Endodermal cell (in vitro differentiated cells): ENCODE measurements around the gene DLST. TPM values are rescaled to one million over a fixed set of nuclear protein-coding genes. Genes with fewer than 3 reads are reported as not detected.

Source experiments
- DNase-seq: peaks from one replicate; pipeline ENCODE4 v3.0.0-alpha.2; 2017
- H3K27ac ChIP-seq: 2 replicates; pipeline ENCODE4 v1.5.1; 2013; ENCODE audit warnings: mild to moderate bottlenecking, low read depth, low read length, moderate library complexity
- H3K27me3 ChIP-seq: 2 replicates; pipeline ENCODE4 v1.6.1; 2013; ENCODE audit warnings: mild to moderate bottlenecking, low read length, moderate library complexity; ENCODE audit not compliant: insufficient read depth, control insufficient read depth, poor library complexity, severe bottlenecking
- H3K36me3 ChIP-seq: 2 replicates; pipeline ENCODE4 v1.7.0; 2013; ENCODE audit warnings: mild to moderate bottlenecking, low read length, moderate library complexity; ENCODE audit not compliant: control insufficient read depth, insufficient read depth
- H3K4me1 ChIP-seq: one replicate; pipeline ENCODE4 v1.7.0; 2013; ENCODE audit warnings: low read length; ENCODE audit not compliant: control insufficient read depth, insufficient read depth
- H3K4me3 ChIP-seq: 2 replicates; pipeline ENCODE4 v1.5.1; 2013; ENCODE audit warnings: mild to moderate bottlenecking, low read length, moderate library complexity
- H3K9ac ChIP-seq: 2 replicates; pipeline ENCODE4 v1.6.1; 2013; ENCODE audit warnings: mild to moderate bottlenecking, low read length, moderate library complexity; ENCODE audit not compliant: poor library complexity, severe bottlenecking; ENCODE audit errors: extremely low read depth
- H3K9me3 ChIP-seq: 2 replicates; pipeline ENCODE4 v1.6.1; 2013; ENCODE audit warnings: mild to moderate bottlenecking, low read length, moderate library complexity; ENCODE audit not compliant: control insufficient read depth
- H3K27ac Mint-ChIP-seq: 2 replicates; pipeline ENCODE4 v1.8.0; 2020; ENCODE audit warnings: mixed read lengths
- H3K27me3 Mint-ChIP-seq: 2 replicates; pipeline ENCODE4 v1.8.0; 2021; ENCODE audit warnings: mild to moderate bottlenecking, mixed read lengths; ENCODE audit not compliant: insufficient read depth
- H3K36me3 Mint-ChIP-seq: 2 replicates; pipeline ENCODE4 v1.8.0; 2020; ENCODE audit warnings: low read depth, mixed read lengths
- H3K4me1 Mint-ChIP-seq: 2 replicates; pipeline ENCODE4 v1.8.0; 2020; ENCODE audit warnings: mixed read lengths
- H3K4me3 Mint-ChIP-seq: 2 replicates; pipeline ENCODE4 v1.8.0; 2020; ENCODE audit warnings: mild to moderate bottlenecking, moderate library complexity, mixed read lengths
- H3K9me3 Mint-ChIP-seq: 2 replicates; pipeline ENCODE4 v1.8.0; 2020; ENCODE audit warnings: mild to moderate bottlenecking, mixed read lengths
- CTCF ChIP-seq: fragments of 200-600 bp; sonication (generic); conservative IDR thresholded peaks from 2 replicates; pipeline ENCODE4 v1.5.0; 2021; ENCODE audit warnings: antibody characterized with exemption, mild to moderate bottlenecking
- WGBS, 2 experiments: methylation state at CpG; one replicate each; pipeline versions ENCODE4 v1.1.5 to v1.1.7; 2013; ENCODE audit warnings: missing lambda C conversion rate in 2 of 2, mixed read lengths in 1 of 2; ENCODE audit not compliant: insufficient coverage in 1 of 2, insufficient read length in 1 of 2; 5-methylcytosine and 5-hydroxymethylcytosine counted together
- total RNA-seq, 2 donors: library from RNA; stranded (reverse); fragmentation: NEBNext Ultra II Directional in 1 of 2; extraction: Animal tissue kit (Norgen Biotek cat#: 25700) in 1 of 2; gene quantifications; 2 replicates in 1 of 2; 3 replicates in 1 of 2; pipeline ENCODE4 v1.2.1, GENCODE V29; 2021

The DLST gene
- total RNA-seq, 2 donors from 2014 or later: 119 to 126 TPM

- Histone ChIP-seq H3K27ac (no peak overlapping the region), H3K9ac (no peak overlapping the region), H3K4me1 (peaks cover 11% of the 10 kb centered on the region), H3K27me3 (peaks cover 17% of the 10 kb centered on the region), H3K4me3 (no peak overlapping the region), H3K36me3 (no peaks in the 10 kb centered on the region), H3K9me3 (no peaks in the 10 kb centered on the region)
- Mint-ChIP-seq H3K4me1 (peaks cover 20% of the 10 kb centered on the region), H3K4me3 (no peak overlapping the region), H3K9me3 (no peaks in the 10 kb centered on the region), H3K27me3 (peaks cover 4% of the 10 kb centered on the region), H3K27ac (peak overlapping the region; percentile 36), H3K36me3 (no peaks in the 10 kb centered on the region)
- no peak for TF ChIP-seq CTCF
- WGBS, 2 experiments: 82 to 93% methylated on average over 4 to 9 of the region's 9 CpGs
- no peak for DNase-seq
Observed at GRCh38 chr14:74950795-74951442, 69.2 kb downstream of the DLST start.

GRCh38 chr14:74951443-74952179, 69.9 kb downstream of the DLST start:
- Histone ChIP-seq H3K9me3 (no peaks in the 10 kb centered on the region), H3K4me1 (peaks cover 11% of the 10 kb centered on the region), H3K9ac (no peak overlapping the region), H3K27ac (no peak overlapping the region), H3K4me3 (no peak overlapping the region), H3K36me3 (no peaks in the 10 kb centered on the region), H3K27me3 (peaks cover 24% of the 10 kb centered on the region)
- no peak for DNase-seq
- Mint-ChIP-seq H3K4me3 (no peak overlapping the region), H3K27ac (peak overlapping the region; percentile 36), H3K4me1 (peaks cover 17% of the 10 kb centered on the region), H3K9me3 (no peaks in the 10 kb centered on the region), H3K27me3 (peaks cover 9% of the 10 kb centered on the region), H3K36me3 (no peaks in the 10 kb centered on the region)
- WGBS, 2 experiments: 83 to 84% methylated on average over 7 to 15 of the region's 15 CpGs
- no peak for TF ChIP-seq CTCF

GRCh38 chr14:74952180-74952665, 70.5 kb downstream of the DLST start:
- Histone ChIP-seq H3K4me1 (peaks cover 11% of the 10 kb centered on the region), H3K27me3 (peaks cover 24% of the 10 kb centered on the region), H3K9ac (no peak overlapping the region), H3K4me3 (no peak overlapping the region), H3K27ac (no peak overlapping the region), H3K36me3 (no peaks in the 10 kb centered on the region), H3K9me3 (no peaks in the 10 kb centered on the region)
- H3K4me1 Mint-ChIP-seq: peaks cover 17% of the 10 kb centered on the region
- WGBS, 2 experiments: 89 to 93% methylated on average over 5 to 6 of the region's 6 CpGs
- no peak for TF ChIP-seq CTCF
- H3K36me3 Mint-ChIP-seq: no peaks in the 10 kb centered on the region
- H3K9me3 Mint-ChIP-seq: no peaks in the 10 kb centered on the region
- peaks cover 13% of the 10 kb centered on the region for H3K27me3 Mint-ChIP-seq
- H3K4me3 Mint-ChIP-seq: no peak overlapping the region
- no peak overlapping the region for H3K27ac Mint-ChIP-seq
- DNase-seq: no peak
